ENCODE results near the gene SPACA9.

SPACA9 gene

DNA sequence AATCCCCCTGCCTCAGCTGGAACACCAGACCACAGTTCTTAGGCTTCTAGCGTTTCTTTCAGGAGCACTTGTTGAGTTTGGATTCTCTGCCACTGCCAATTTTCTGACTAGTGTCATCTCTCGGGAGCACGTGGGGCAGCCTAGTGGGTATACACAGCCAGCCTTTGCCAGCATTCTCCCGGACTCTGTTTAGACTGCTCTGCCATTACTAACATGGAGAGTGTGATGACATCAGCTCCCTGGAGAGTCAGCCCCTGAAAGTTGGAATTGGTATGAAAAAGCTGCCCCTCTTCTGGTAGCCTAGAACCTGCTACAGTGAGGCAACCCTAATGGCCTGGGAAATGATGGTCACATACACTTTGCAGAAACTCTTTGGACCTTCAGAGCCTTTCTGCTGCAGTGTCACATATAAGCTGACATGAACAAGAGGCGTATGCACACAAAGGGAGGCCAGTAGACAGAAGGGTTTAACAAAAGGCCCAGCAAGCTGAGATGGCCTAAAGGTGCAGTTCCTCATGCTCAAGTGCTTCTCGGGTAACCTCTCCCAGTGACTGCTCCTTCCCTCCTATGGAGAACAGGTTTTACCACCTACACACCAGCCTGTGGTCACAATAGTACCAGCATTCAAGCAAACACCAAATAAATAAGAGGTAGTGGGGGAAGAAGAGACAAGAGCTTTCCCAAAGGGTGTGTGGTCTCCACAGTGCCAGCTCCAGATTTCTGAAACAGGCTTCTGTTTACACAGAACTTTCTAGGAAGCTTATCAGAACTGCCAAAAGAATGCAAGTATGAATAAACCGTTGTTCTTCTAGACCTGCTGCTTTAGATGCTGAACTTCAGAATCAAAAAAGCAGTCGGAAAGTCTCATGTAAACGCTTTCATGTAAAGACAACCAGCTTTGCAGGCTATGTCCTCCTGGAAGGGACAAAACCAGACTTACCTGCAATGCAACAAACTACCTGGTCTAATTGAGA lies 16.5 kb downstream of the SPACA9 start:
- no peak for DNase-seq

DNA sequence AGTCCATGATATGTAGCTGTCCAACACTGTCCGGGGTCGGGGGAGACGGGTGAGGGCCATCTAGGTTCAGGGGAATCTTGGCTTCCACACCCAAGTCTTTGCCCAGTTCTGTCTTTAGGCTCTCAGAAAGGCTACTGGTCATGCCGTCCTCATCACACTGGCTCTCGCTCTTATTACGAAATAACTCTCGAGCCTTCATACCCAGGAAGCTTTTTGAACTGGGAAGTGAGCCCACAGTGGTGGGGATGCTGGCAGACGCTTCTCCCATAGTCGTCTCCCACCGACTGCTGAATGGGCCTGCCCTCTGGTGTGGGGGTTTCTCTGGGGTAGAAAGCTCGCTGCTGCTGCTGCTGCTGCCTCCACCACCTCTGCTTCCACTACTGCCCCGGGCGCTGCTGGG lies 17.6 kb downstream of the SPACA9 start:
- DNase-seq: no peak

DNA sequence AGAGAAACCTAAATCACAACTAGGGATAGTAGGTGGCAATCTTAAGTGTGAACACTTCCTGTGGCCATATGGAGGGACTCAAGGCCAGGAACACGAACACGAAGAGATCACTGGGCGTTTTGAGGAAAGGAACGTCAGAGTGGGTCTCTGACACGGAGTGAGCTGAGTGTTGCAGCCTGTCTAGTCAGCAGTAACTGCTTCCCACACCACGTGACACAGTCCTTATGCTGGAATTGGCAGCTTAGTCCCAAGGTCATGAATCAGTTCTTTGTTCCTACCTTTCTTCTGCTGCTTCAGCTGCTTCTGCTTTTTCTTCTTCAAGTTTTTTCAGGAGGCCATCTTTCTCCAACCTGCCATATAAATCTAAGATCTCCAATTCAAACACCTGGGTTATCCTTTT lies 18.2 kb downstream of the SPACA9 start:
- no peak for DNase-seq

DNA sequence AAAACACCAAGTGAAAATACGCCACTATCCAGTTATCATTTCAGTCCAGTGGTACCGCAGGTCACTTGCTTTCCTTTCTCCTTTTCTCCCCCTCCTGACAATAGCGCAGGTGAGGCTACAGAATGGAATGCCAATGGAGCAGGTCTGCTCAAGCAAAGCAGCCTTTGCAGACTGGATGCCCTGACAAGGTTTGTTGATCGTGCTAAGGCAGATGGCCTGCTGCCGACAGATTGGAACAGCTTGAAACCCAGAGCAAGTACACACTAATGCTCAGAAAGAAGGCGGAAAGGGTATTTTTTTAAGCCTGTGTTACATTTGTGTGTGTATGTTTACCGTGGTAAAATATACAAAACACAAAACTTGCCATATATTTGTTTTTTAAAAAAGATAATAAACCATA lies 19.4 kb downstream of the SPACA9 start:
- DNase-seq: no peak

GRCh38 chr9:132901858-132902831 lies 23.4 kb downstream of the SPACA9 start:
- DNase-seq: peak; percentile 59

GRCh38 chr9:132903574-132904492 lies 25.1 kb downstream of the SPACA9 start:
- no peak for DNase-seq

GRCh38 chr9:132905726-132906125 lies 27.0 kb downstream of the SPACA9 start:
- no peak for DNase-seq

- peak; percentile 10 for DNase-seq
Measured at GRCh38 chr9:132908635-132909034, 29.9 kb downstream of the SPACA9 start.

DNA sequence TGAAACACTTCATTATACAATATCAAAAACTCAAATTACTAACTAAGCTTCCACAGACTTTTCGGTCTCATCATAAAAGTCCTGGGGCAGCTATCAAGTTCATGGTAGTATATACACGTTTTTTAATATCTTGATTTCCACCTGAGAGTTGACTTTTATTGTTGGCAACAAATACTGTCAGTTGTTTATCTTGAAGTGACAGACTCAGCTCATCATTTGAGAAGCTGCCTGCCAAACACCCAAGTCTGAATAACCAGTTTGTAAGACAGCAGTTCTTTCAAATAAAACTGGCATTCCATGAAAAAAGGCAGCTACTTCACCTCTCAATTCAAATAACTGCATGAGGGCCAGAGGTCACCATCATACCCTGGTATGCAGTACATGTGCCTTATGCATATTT lies 30.6 kb downstream of the SPACA9 start:
- DNase-seq: no peak

- no peak for DNase-seq
Measured at GRCh38 chr9:132910376-132910775, 31.7 kb downstream of the SPACA9 start.

DNA sequence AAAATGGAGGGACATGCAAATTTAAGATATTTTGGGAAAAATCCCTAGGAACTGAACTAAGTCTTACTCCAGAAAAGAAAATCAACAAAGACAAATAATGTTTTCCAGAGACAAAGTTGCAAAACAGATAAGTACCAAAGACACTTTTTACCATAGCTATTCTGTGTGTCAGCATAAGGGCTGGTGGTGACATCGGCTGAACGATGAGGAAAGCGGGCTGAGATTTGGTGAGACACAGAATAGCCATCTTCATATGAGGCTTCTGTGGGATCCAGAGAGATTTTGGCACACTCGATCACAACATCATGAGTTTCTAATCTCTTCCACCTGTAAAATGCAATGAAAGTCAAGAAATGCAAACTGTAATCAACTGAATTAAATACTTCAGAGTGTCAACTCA lies 33.4 kb downstream of the SPACA9 start:
- DNase-seq: no peak

GRCh38 chr9:132914924-132915323 lies 36.2 kb downstream of the SPACA9 start:
- no peak for DNase-seq

GRCh38 chr9:132919614-132920268 lies 41.0 kb downstream of the SPACA9 start:
- no peak for DNase-seq

- no peak for DNase-seq
Measured at GRCh38 chr9:132923346-132923902, 44.7 kb downstream of the SPACA9 start.

DNA sequence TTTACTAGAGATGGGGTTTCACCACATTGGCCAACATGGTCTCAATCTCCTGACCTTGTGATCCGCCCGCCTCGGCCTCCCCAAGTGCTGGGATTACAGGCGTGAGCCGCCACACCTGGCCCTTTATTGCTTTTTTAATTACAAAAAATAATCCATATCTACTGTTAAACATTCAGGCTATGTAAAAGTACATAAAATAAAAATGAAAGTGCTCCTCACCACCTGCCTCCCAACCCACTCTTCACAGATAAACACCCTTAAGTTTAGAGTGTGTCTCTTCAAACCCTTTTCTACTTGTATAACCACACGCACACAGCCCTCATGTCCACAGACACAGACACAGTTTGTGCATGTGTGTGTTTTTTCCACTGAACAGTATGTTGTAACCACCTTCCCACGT lies 49.0 kb downstream of the SPACA9 start:
- no peak for DNase-seq

DNA sequence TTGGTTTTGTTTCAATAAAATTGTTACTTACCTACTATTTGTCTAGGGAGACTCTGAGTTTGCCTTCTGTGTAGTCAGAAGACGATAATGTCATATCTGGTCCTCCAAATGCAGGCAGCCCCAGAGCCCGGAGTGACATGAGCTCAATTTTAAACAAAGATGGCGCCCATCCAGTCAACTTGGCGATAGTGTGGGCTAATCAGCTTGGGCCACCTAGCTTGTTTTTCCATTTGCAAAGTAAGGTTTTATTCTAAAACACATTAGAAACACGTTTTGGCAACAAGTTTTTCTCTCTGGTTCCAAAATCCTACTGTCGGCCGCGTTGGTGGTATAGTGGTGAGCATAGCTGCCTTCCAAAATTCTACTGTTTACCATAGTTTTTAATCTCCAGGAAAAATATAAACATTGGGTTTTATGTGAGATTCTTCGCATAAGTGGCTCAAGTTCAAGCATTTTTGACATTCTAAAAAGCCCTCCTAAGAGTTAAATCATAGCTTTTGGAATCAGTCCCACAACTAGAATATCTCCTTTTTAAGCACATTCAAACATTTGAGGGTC lies 52.6 kb downstream of the SPACA9 start:
- DNase-seq: no peak

GRCh38 chr9:132935026-132935425 lies 56.3 kb downstream of the SPACA9 start:
- DNase-seq: no peak

DNA sequence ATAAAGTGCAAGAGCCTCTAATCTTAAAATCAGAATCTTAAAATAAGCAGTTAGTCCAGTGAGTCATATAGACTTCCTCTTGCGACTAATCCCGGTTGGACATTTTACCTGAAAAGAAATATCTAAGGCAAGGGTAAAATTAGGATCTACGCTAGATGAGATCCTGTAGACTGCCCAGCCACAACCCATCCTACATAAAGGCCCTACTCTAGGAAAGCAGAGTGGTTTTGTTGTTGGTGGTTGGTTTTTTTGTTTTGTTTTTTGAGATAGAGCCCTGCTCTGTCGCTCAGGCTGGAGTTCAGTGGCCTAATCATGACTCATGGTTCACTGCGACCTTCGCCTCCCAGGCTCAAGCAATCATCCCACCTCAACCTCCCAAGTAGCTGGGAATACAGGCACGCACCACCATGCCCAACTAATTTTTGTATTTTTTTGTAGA lies 58.8 kb downstream of the SPACA9 start:
- no peak for DNase-seq

DNA sequence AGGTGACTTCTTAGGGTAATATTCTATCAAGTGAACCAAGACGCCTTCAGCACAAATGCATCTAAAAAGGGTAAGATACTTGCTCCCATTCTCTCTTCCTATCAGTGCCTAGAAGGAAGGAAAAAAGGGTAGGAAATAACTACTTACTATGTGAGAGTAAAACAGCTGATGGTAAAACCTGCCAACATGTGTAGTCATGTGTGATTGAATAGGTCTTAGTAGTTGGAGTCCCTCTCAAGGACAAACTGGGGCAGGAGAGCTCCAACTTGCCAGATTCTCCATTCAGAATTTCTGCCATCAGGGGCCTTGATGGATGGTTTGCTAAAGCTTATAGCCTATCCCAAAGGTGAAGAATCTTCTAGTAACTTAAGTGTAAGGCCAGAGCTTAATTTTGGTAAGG lies 60.5 kb downstream of the SPACA9 start:
- no peak for DNase-seq

All from activated effector memory CD4-positive, alpha-beta T cell treated with Interleukin-2 at 50 U/mL for 16 hours (primary cell).